ENCODE measurements around the gene XPO5. TPM values are rescaled to one million over a fixed set of nuclear protein-coding genes. Genes with fewer than 3 reads are reported as not detected.
A peak's percentile ranks its signal among the peaks of the same experiment; 100 is the strongest.

XPO5 gene
- total RNA-seq, 1 experiment from 2014 or later, result 77.4 TPM

DNA sequence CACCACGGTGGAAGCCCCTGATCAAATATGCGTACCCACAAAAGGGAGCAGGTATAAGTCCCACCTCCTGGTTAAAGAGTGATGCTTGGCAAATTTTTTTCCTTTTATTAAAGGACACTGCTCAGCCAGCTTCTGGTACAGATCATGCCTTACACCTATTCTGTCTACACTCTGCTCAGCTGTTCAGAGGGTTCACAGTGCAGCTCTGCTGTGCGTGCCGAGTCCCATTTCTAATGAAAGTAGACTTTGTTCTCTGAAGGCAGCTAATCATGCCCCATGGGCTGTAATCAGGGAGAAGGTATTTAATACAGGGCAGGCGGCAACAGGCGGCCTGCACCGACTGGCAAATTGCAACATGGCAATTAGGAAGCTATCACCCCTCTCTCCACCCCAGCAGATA, 82.0 kb downstream of the XPO5 start:
- DNase-seq (ENCODE audit: low read depth, low spot score) (no peak), ATAC-seq (no peak)
- Histone ChIP-seq H3K4me2 (ENCODE audit: low read length) (no peak overlapping the region), H3K4me3 (replicated peaks in 1 of 2; ENCODE audit: low read depth in 1 of 2, low read length in 2 of 2) (no peak overlapping the region), H3K9me2 (ENCODE audit: insufficient read depth) (no peaks in the 10 kb centered on the region), H3K9ac (ENCODE audit: low read length) (peak overlapping the region; percentile 11; the same call in 1 of the 2 replicates), H3K79me2 (ENCODE audit: insufficient read depth, low read length) (peaks cover 49% of the 10 kb centered on the region), H4K20me1 (ENCODE audit: insufficient read depth) (no peaks in the 10 kb centered on the region), H3K4me1 (ENCODE audit: control insufficient read depth in 1 of 2, insufficient read depth in 2 of 2, low read length in 2 of 2) (peaks cover 27 to 50% of the 10 kb centered on the region in 2 experiments), H3K27me3 (ENCODE audit: insufficient read depth, low read length) (no peaks in the 10 kb centered on the region), H3K27ac (ENCODE audit: low read depth, low read length) (no peak overlapping the region), H3K9me3 (ENCODE audit: control insufficient read depth in 1 of 2, insufficient read depth in 1 of 2, low read depth in 1 of 2, low read length in 2 of 2) (no peaks in the 10 kb centered on the region), H3K36me3 (ENCODE audit: control insufficient read depth in 1 of 2, insufficient read depth in 2 of 2, low read length in 2 of 2) (peaks cover under 1 to 17% of the 10 kb centered on the region in 2 experiments; a peak in 3 of 4 replicates), H2AFZ (ENCODE audit: low read depth, low read length, poor library complexity, severe bottlenecking) (no peak overlapping the region)
- BruUV-seq (replicated peaks), result no TSS peak
- CTCF ChIA-PET, result interaction anchor here (0.6 to 3.1 kb wide), 6 partner anchors 12 to 158 kb away, joined by 3 to 24 read pairs (median 6); no protein-coding TSS in a partner anchor
- intact Hi-C loops (cut with micrococcal nuclease), result no loop called here
- no peak for TF ChIP-seq EGR1 (IDR thresholded peaks at IDR 0.05; ENCODE audit: low read depth)
- TF ChIP-seq YY1 (IDR thresholded peaks at IDR 0.05; ENCODE audit: extremely low read depth, insufficient replicate concordance, low read depth, low read length), result no peak
- no peak for TF ChIP-seq EZH2 (IDR thresholded peaks at IDR 0.05)
- TF ChIP-seq FOSL1 (IDR thresholded peaks at IDR 0.05; ENCODE audit: low read depth), result no peak
- TF ChIP-seq, protein P1, sequence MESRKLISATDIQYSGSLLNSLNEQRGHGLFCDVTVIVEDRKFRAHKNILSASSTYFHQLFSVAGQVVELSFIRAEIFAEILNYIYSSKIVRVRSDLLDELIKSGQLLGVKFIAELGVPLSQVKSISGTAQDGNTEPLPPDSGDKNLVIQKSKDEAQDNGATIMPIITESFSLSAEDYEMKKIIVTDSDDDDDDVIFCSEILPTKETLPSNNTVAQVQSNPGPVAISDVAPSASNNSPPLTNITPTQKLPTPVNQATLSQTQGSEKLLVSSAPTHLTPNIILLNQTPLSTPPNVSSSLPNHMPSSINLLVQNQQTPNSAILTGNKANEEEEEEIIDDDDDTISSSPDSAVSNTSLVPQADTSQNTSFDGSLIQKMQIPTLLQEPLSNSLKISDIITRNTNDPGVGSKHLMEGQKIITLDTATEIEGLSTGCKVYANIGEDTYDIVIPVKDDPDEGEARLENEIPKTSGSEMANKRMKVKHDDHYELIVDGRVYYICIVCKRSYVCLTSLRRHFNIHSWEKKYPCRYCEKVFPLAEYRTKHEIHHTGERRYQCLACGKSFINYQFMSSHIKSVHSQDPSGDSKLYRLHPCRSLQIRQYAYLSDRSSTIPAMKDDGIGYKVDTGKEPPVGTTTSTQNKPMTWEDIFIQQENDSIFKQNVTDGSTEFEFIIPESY (IDR thresholded peaks at IDR 0.05; ENCODE audit: extremely low read depth, insufficient replicate concordance, low read length), result no peak
- no peak for TF ChIP-seq SP1 (IDR thresholded peaks at IDR 0.05; ENCODE audit: low read depth)
- TF ChIP-seq, protein P2, sequence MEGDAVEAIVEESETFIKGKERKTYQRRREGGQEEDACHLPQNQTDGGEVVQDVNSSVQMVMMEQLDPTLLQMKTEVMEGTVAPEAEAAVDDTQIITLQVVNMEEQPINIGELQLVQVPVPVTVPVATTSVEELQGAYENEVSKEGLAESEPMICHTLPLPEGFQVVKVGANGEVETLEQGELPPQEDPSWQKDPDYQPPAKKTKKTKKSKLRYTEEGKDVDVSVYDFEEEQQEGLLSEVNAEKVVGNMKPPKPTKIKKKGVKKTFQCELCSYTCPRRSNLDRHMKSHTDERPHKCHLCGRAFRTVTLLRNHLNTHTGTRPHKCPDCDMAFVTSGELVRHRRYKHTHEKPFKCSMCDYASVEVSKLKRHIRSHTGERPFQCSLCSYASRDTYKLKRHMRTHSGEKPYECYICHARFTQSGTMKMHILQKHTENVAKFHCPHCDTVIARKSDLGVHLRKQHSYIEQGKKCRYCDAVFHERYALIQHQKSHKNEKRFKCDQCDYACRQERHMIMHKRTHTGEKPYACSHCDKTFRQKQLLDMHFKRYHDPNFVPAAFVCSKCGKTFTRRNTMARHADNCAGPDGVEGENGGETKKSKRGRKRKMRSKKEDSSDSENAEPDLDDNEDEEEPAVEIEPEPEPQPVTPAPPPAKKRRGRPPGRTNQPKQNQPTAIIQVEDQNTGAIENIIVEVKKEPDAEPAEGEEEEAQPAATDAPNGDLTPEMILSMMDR (IDR thresholded peaks at IDR 0.05 in 2 of 3, conservative IDR thresholded peaks at IDR 0.05 in 1 of 3; ENCODE audit: borderline replicate concordance in 1 of 3, insufficient read depth in 1 of 3, low read depth in 2 of 3, low read length in 2 of 3), result no peak
- TF ChIP-seq POLR2AphosphoS5 (IDR thresholded peaks at IDR 0.05; ENCODE audit: low read depth, low read length), result no peak
- no peak for TF ChIP-seq JUND (IDR thresholded peaks at IDR 0.05)
- TF ChIP-seq EZH2phosphoT487 (IDR thresholded peaks at IDR 0.05; ENCODE audit: borderline replicate concordance), result no peak
- TF ChIP-seq TCF7L2 (IDR thresholded peaks at IDR 0.05; ENCODE audit: borderline replicate concordance, extremely low read depth, insufficient read depth, insufficient read length), result no peak
- TF ChIP-seq, protein P3, sequence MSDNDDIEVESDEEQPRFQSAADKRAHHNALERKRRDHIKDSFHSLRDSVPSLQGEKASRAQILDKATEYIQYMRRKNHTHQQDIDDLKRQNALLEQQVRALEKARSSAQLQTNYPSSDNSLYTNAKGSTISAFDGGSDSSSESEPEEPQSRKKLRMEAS (IDR thresholded peaks at IDR 0.05), result no peak
- TF ChIP-seq CBX3 (IDR thresholded peaks at IDR 0.05; ENCODE audit: low read depth), result no peak
- TF ChIP-seq, protein P4, sequence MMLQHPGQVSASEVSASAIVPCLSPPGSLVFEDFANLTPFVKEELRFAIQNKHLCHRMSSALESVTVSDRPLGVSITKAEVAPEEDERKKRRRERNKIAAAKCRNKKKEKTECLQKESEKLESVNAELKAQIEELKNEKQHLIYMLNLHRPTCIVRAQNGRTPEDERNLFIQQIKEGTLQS (IDR thresholded peaks at IDR 0.05), result no peak
- TF ChIP-seq SRF (IDR thresholded peaks at IDR 0.05; ENCODE audit: low read depth), result no peak
- no peak for TF ChIP-seq CEBPB (IDR thresholded peaks at IDR 0.05; ENCODE audit: low read depth)
- TF ChIP-seq SIN3A (IDR thresholded peaks at IDR 0.05; ENCODE audit: low read depth), result no peak
- TF ChIP-seq ZNF274 (IDR thresholded peaks at IDR 0.05; ENCODE audit: low read depth, low read length), result no peak
- POLR2A ChIA-PET, result interaction anchor here (1.3 kb wide), 1 partner anchor 14 kb away, joined by 5 read pairs; no protein-coding TSS in a partner anchor
- RAD21 ChIA-PET (ENCODE audit: low non-redundant PET in 1 of 2, low total read pairs in 2 of 2, uncharacterized antibody in 2 of 2, unreplicated experiment in 2 of 2), result no interaction called here

Data from HCT116 (cell line).